OCI-LY1 (cell line): ENCODE results near the gene NEK2.

ENCODE experiments used
- H2AFZ ChIP-seq: fragments of 200-600 bp; sonication (generic), shearing (Covaris generic); 2 replicates; pipeline ENCODE4 v1.6.0; 2014; ENCODE audit warnings: antibody characterized with exemption, mild to moderate bottlenecking, low read length
- H3F3A ChIP-seq: fragments of 200-600 bp; sonication (generic), shearing (Covaris generic); 2 replicates; pipeline ENCODE4 v1.6.0; 2014; ENCODE audit warnings: mild to moderate bottlenecking, antibody characterized with exemption, low read length, moderate library complexity; ENCODE audit not compliant: insufficient read depth
- H3K27ac ChIP-seq: fragments of 200-600 bp; sonication (generic); 2 replicates; pipeline ENCODE4 v1.5.1; 2014; ENCODE audit warnings: low read length, mixed run types, mild to moderate bottlenecking, low read depth; ENCODE audit not compliant: poor library complexity, severe bottlenecking
- H3K27me3 ChIP-seq: fragments of 200-600 bp; sonication (generic); 2 replicates; pipeline ENCODE4 v1.6.0; 2014; ENCODE audit warnings: antibody characterized with exemption, mild to moderate bottlenecking, low read length, moderate library complexity; ENCODE audit not compliant: insufficient read depth
- H3K36me3 ChIP-seq: fragments of 200-600 bp; sonication (generic); 2 replicates; pipeline ENCODE4 v1.6.1; 2014; ENCODE audit warnings: mild to moderate bottlenecking, antibody characterized with exemption, low read length, moderate library complexity, mixed read lengths; ENCODE audit not compliant: insufficient read depth
- H3K4me1 ChIP-seq: fragments of 200-600 bp; sonication (generic); 2 replicates; pipeline ENCODE4 v1.5.1; 2014; ENCODE audit warnings: mild to moderate bottlenecking, low read length, moderate library complexity; ENCODE audit not compliant: insufficient read depth, severe bottlenecking
- H3K4me2 ChIP-seq: fragments of 200-600 bp; sonication (generic), shearing (Covaris generic); 2 replicates; pipeline ENCODE4 v1.6.1; 2014; ENCODE audit warnings: low read length
- H3K4me3 ChIP-seq: fragments of 200-600 bp; sonication (generic); 2 replicates; pipeline ENCODE4 v1.5.1; 2014; ENCODE audit warnings: low read length, low read depth, mild to moderate bottlenecking, mixed read lengths; ENCODE audit not compliant: poor library complexity, severe bottlenecking
- H3K79me2 ChIP-seq: fragments of 200-600 bp; shearing (Covaris generic); 2 replicates; pipeline ENCODE4 v1.6.1; 2016; ENCODE audit warnings: mixed run types, low read length, mixed read lengths; ENCODE audit not compliant: insufficient read depth
- H3K9ac ChIP-seq: fragments of 200-600 bp; sonication (generic), shearing (Covaris generic); 2 replicates; pipeline ENCODE4 v1.6.1; 2014; ENCODE audit warnings: mild to moderate bottlenecking, low read length, mixed read lengths
- H3K9me2 ChIP-seq: fragments of 200-600 bp; sonication (generic), shearing (Covaris generic); 2 replicates; pipeline ENCODE4 v1.6.1; 2014; ENCODE audit warnings: low read depth, mild to moderate bottlenecking, low read length, mixed read lengths
- H3K9me3 ChIP-seq: fragments of 200-600 bp; shearing (Covaris generic); 2 replicates; pipeline ENCODE4 v1.6.1; 2014; ENCODE audit warnings: low read length, mixed read lengths
- H4K20me1 ChIP-seq: fragments of 200-600 bp; sonication (generic), shearing (Covaris generic); 2 replicates; pipeline ENCODE4 v1.6.0; 2016; ENCODE audit warnings: mild to moderate bottlenecking, low read length; ENCODE audit not compliant: insufficient read depth
- CTCF ChIP-seq: fragments of 200-600 bp; sonication (generic), shearing (Covaris generic); IDR thresholded peaks from 2 replicates; pipeline ENCODE4 v1.5.1; 2017; ENCODE audit warnings: mild to moderate bottlenecking, antibody characterized with exemption, low read length, moderate library complexity, mixed read lengths
- EZH2 ChIP-seq: fragments of 200-600 bp; sonication (generic), shearing (Covaris generic); IDR thresholded peaks from 2 replicates; pipeline ENCODE4 v1.8.0; 2017; ENCODE audit warnings: borderline replicate concordance, mixed run types, mild to moderate bottlenecking, antibody characterized with exemption, low read length, moderate library complexity, mixed read lengths

Gene NEK2

GRCh38 chr1:211621447-211622198, 53.8 kb downstream of the NEK2 start:
- Histone ChIP-seq H3K4me3 (no peak overlapping the region), H3K9me2 (no peaks in the 10 kb centered on the region), H3K36me3 (no peaks in the 10 kb centered on the region), H3K9me3 (no peaks in the 10 kb centered on the region), H3K79me2 (no peaks in the 10 kb centered on the region), H3F3A (no peaks in the 10 kb centered on the region), H3K4me1 (no peaks in the 10 kb centered on the region), H3K27ac (no peak overlapping the region), H3K27me3 (peaks cover 8% of the 10 kb centered on the region; the same call in 1 of the 2 replicates), H3K9ac (no peak overlapping the region), H2AFZ (no peak overlapping the region), H3K4me2 (no peak overlapping the region), H4K20me1 (no peaks in the 10 kb centered on the region)
- no peak for TF ChIP-seq EZH2
- no peak for TF ChIP-seq CTCF

- H3K36me3 ChIP-seq, result no peaks in the 10 kb centered on the region
- TF ChIP-seq EZH2 (no peak), CTCF (no peak)
These were observed 55.3 kb downstream of the NEK2 start for GRCh38 chr1:211620097-211620496.

GRCh38 chr1:211619033-211619996, 56.1 kb downstream of the NEK2 start:
- Histone ChIP-seq H3K79me2 (no peaks in the 10 kb centered on the region), H3K36me3 (no peaks in the 10 kb centered on the region), H3K4me1 (no peaks in the 10 kb centered on the region), H3K9ac (no peak overlapping the region), H2AFZ (no peak overlapping the region), H3K27ac (no peak overlapping the region), H4K20me1 (no peaks in the 10 kb centered on the region), H3K9me2 (no peaks in the 10 kb centered on the region), H3F3A (no peaks in the 10 kb centered on the region), H3K9me3 (no peaks in the 10 kb centered on the region), H3K4me2 (no peak overlapping the region), H3K4me3 (no peak overlapping the region), H3K27me3 (peaks cover 8% of the 10 kb centered on the region; the same call in 1 of the 2 replicates)
- TF ChIP-seq CTCF (no peak), EZH2 (no peak)

More at GRCh38 chr1:211620097-211620496, 55.3 kb downstream of the NEK2 start:
- H3K4me2 ChIP-seq, result no peak overlapping the region
- H3F3A ChIP-seq, result no peaks in the 10 kb centered on the region
- H2AFZ ChIP-seq, result no peak overlapping the region
- peaks cover 8% of the 10 kb centered on the region; the same call in 1 of the 2 replicates for H3K27me3 ChIP-seq
- H3K27ac ChIP-seq, result no peak overlapping the region
- H3K4me3 ChIP-seq, result no peak overlapping the region
- H3K9me2 ChIP-seq, result no peaks in the 10 kb centered on the region
- H3K4me1 ChIP-seq, result no peaks in the 10 kb centered on the region
- H3K79me2 ChIP-seq, result no peaks in the 10 kb centered on the region
- H3K9ac ChIP-seq, result no peak overlapping the region
- H3K9me3 ChIP-seq, result no peaks in the 10 kb centered on the region
- H4K20me1 ChIP-seq, result no peaks in the 10 kb centered on the region
